RKO (cell line): ENCODE data around the gene TMEM212.
"Not testable (repeated sequence)": the region's sequence is repeated elsewhere in the genome, so short reads cannot be mapped to it uniquely, and the experiment has no call there.

Source experiments
- DNase-seq: peaks from one replicate; pipeline ENCODE4 v3.0.0-alpha.2; 2016; ENCODE audit warnings: low spot score

Gene TMEM212

DNA sequence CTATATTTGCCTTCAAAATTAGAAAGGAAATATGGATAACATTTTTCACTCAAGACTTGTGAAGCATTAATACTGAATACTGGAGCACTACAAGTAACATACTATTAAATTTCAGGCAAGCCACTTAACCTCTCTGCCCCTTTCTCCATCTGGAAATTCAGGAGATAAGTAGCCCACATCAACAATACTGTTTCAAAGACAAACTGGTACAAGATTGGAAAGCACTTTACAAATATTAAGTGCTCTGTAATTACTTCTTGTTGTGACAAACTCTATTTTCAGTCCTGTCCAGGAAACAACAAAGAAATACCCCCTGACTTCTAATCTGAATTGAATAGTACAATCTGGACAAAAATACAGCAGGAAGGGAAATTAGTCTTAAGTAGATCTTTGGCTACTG, 49.3 kb downstream of the TMEM212 start:
- no peak for DNase-seq

DNA sequence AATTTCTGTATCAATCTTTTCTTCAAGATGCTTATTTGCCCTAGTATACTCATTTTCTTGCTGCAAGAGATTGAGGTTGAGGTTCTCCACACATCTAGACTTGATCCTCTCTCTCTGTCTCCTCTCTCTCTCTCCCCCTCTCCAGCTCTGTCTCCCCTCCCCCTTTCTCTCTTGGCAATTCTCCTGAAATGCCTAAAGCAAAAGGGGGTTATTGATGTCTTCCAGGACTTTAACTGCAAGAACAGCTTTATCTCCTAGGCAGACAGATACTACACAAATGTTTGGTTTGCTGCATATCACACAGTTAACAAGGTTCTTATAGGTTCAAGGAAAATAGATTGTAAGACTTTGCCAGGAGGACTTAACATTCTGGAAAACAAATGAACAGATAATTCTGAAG, 52.1 kb downstream of the TMEM212 start:
- no peak for DNase-seq

DNA sequence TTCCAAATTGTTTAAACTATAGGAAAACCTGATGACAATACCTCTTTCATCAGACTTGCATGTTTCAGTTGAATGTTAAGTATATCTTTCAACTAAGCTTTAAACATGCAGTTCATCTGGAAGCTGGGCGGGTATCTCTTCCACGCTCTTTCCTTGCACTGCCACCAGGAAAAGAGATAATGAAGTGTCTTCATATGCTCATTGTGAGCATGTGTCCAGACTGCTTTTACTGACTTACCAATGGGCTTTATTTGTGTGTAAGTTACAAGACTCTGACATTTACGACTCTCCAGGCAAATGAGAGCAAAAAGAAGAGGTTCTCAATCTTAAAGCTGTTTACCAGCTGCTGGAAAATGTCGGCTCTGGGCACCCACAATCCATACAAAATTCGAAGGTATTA, 52.8 kb downstream of the TMEM212 start:
- DNase-seq, result no peak

DNA sequence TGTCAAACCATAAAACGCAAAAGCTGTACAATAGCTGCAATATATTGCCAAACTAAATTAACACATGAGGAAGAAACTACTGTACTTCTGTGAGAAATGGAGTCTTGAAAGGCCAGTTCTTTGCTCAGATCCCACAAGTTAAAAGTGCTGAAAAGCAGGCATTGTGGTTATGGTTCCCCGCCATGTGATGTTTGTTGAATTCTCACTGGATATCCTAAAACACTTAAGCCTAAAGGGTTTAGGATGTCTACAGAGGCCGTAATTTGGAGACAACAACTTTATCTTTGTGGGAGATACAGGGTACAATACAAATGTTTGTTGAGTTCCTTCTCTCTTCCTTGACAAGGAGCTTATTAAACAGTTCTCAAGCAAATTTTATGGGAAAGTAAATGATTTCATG, 53.2 kb downstream of the TMEM212 start:
- no peak for DNase-seq

DNA sequence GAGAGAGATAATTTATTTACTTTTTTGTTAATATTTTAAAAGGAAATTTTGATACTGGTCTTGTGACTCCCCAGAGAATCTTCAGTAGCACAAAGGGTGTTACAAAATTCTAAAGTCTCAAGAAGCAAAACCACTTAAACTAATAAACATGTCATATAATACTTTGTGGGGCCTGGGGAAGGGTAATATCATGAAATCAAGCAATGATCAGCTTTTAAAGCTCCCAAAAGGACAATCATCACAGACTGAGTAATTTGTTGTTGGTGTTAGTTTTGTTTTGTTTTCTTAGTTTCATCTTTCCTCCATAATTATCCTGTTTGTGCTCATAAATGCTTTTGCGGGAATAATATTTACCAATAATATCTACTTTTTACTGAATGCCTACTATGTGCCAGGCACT, 55.0 kb downstream of the TMEM212 start:
- no peak for DNase-seq

DNA sequence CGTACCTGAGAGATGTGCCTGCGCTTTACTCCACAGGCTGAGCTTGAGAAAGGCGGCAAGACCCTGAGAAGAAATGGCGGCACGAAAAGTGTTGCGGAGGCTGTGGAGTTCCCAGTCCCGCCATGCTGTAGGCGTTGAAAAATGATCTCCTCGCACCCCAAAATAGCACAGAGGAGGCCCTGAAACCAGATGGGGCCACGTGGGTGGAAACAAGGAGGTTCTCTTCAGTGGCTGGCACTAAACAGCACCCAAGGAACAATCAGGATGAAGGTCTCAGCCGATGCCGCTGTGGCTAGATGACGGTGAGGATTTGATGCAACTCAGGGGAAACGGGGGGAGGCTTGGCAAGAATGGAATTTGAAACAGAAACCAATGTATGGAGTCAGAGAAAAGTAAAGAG, 57.3 kb downstream of the TMEM212 start:
- no peak for DNase-seq

DNA sequence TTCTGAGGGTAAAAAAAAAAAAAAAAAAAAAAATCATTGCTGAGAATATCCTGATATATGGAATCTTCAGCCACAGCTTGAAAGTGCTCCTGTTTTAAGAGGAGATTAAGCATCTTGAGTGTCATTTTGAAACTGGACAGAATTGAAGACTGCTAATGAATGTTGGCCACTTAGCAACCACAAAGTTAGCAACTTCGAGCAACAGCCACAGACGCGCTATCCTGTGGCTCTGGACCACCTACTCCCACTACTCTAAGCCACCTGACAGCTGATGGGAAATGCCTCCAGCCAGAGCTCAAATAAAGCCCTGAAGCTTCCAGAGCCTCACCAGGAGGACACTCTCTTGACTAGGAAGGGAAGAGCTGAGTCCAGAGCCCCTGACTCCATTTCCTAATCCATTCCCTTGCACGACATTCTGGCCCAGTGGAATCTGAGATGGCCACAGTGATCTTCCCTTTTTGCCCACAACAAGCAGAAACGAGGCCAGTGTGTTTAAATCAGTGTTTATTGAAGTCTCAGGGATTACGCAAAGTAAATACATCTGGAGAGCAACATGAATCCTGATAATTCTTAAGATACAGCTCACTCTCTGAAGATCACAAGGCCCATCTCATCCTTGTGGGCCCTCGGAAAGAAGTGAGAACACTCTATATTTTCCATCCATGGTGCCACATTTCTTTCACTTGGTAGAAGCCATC, 58.6 kb downstream of the TMEM212 start:
- DNase-seq, result no peak

DNA sequence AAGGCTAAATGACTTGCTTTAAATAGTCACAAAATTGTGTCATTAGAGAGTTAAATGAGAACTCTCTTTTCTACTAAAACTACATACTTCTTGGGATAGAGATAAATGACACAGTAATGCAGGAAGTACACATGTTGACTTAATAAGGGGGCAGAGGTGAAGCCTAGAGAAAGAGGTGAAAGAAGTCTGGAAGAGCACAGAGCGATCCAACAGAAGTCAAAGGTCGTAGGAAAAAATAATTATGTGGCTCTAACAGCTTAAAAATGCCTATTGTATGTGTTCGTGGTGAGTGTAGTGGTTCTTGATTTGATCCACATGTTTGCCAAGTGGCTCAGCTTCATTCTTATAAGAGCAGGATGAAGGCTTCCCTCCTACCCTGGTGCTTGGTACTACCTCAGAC, 61.7 kb downstream of the TMEM212 start:
- DNase-seq, result no peak

DNA sequence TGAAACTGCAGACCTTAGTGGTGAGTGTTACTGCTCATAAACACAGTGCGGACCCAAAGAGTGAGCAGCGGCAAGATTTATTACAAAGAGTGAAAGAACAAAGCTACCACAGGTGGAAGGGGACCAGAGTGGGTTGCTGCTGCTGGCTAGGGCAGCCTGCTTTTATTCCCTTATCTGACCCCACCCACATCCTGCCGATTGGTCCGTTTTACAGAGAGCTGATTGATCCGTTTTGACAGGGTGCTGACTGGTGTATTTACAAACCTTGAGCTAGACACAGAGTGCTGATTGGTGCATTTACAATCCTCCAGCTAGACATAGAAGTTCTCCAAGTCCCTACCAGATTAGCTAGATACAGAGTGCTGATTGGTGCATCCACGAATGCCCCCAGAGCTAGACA, 63.4 kb downstream of the TMEM212 start:
- not testable (repeated sequence) for DNase-seq

DNA sequence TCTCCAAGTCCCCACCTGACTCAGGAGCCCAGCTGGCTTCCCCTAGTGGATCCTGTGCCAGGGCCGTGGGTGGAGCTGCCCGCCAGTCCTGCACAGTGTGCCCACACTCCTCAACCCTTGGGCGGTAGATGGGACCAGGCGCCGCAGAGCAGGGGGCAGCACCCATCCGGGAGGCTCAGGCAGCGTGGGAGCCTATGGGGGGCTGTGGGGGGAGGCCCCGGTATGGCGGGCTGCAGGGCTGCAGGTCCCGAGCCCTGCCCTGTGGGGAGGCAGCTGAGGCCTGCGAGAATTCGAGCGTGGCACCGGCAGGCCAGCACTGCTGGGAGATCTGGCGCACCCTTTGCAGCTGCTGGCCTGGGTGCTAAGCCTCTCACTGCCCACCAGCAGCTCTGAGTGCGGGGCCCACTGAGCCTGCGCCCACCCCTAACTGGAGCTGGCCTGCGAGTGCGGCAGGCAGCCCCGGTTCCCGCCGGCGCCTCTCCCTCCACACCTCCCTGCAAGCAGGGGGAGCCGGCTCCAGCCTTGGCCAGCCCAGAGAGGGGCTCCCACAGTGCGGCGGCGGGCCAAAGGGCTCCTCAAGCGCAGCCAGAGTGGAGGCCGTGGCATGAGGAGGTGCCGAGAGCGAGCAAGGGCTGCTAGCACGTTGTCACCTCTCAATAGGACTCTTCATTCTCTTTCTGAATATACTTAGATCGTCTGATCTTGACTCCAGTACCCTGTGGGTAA, 64.0 kb downstream of the TMEM212 start:
- DNase-seq, result no peak

DNA sequence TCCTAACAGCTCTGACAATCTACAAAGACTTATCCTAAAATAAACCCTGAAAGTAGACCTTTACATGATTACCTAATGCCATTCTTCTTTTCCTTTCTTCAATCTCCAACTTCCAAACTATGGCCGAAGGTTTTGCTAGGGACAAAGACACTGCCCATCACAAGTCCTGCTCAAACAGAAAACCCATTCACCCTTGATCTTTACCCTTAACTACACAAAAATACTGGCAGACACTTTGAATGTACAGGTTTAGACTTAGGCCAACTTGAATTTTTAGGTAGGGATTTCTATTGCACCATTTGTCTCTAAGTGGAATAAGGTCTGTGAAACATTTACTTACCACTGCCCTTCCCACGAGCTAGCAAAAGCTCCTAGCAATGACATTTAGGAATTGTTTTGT, 64.6 kb downstream of the TMEM212 start:
- DNase-seq, result no peak

DNA sequence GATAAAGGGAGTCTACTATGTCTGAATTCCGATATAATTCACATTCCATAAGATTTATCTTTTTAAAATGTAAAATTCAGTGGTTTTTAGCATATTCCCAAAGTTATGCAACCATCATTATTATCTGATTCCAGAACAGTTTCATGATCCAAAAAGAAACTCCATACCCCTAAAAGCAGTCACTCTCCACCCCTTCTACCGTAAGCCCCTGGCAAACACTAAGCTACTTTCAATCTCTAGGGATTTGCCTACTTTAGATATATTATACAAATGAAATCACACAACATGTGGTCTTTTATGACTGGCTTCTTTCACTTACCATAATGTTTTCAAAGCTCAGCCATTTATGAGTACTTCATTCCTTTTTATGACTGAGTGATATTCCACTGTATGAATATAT, 65.6 kb downstream of the TMEM212 start:
- DNase-seq, result no peak
